Measurements from ENCODE around the gene SPOCK3. TPM values are rescaled to one million over a fixed set of nuclear protein-coding genes. Genes with fewer than 3 reads are reported as not detected.
"Not testable (repeated sequence)": the region's sequence is repeated elsewhere in the genome, so short reads cannot be mapped to it uniquely, and the experiment has no call there.

SPOCK3 gene
- total RNA-seq, 1 donor from 2014 or later: not detected

- Histone ChIP-seq H3K36me3 (no peaks in the 10 kb centered on the region), H3K9me3 (no peaks in the 10 kb centered on the region), H3K27ac (no peak overlapping the region), H3K27me3 (no peaks in the 10 kb centered on the region), H3K4me3 (no peak overlapping the region), H3K4me1 (no peaks in the 10 kb centered on the region)
- DNase-seq (ENCODE audit: low spot score in 2 of 2): no peak
- no peak for TF ChIP-seq CTCF (IDR thresholded peaks at IDR 0.05)
- intact Hi-C loops (cut with DNase I): no loop called here
Observed at GRCh38 chr4:166808380-166808779, 425.9 kb downstream of the SPOCK3 start.

- H3K4me3 ChIP-seq: no peak overlapping the region
- H3K36me3 ChIP-seq: no peaks in the 10 kb centered on the region
- no peaks in the 10 kb centered on the region for H3K9me3 ChIP-seq
- no peak for DNase-seq (ENCODE audit: low spot score in 2 of 2)
- intact Hi-C loops (cut with DNase I): no loop called here
- H3K27ac ChIP-seq: no peak overlapping the region
- no peaks in the 10 kb centered on the region for H3K27me3 ChIP-seq
- TF ChIP-seq CTCF (IDR thresholded peaks at IDR 0.05): no peak
- H3K4me1 ChIP-seq: no peaks in the 10 kb centered on the region
Observed at GRCh38 chr4:166802346-166802745, 431.9 kb downstream of the SPOCK3 start.

- Histone ChIP-seq H3K27ac (no peak overlapping the region), H3K4me3 (no peak overlapping the region), H3K4me1 (no peaks in the 10 kb centered on the region), H3K9me3 (no peaks in the 10 kb centered on the region), H3K27me3 (no peaks in the 10 kb centered on the region), H3K36me3 (no peaks in the 10 kb centered on the region)
- no peak for TF ChIP-seq CTCF (IDR thresholded peaks at IDR 0.05)
- DNase-seq (ENCODE audit: low spot score in 2 of 2): no peak
- intact Hi-C loops (cut with DNase I): no loop called here
Observed at GRCh38 chr4:166798126-166798525, 436.2 kb downstream of the SPOCK3 start.

- H3K27ac ChIP-seq: no peak overlapping the region
- no peak for DNase-seq (ENCODE audit: low spot score in 2 of 2)
- TF ChIP-seq CTCF (IDR thresholded peaks at IDR 0.05): no peak
- no peaks in the 10 kb centered on the region for H3K9me3 ChIP-seq
- no peaks in the 10 kb centered on the region for H3K4me1 ChIP-seq
- intact Hi-C loops (cut with DNase I): no loop called here
- no peaks in the 10 kb centered on the region for H3K27me3 ChIP-seq
- no peak overlapping the region for H3K4me3 ChIP-seq
- H3K36me3 ChIP-seq: no peaks in the 10 kb centered on the region
Observed at GRCh38 chr4:166777760-166778159, 456.5 kb downstream of the SPOCK3 start.

- TF ChIP-seq CTCF (IDR thresholded peaks at IDR 0.05): no peak
- intact Hi-C loops (cut with DNase I): no loop called here
- Histone ChIP-seq H3K27ac (no peak overlapping the region), H3K36me3 (no peaks in the 10 kb centered on the region), H3K27me3 (no peaks in the 10 kb centered on the region), H3K9me3 (no peaks in the 10 kb centered on the region), H3K4me3 (no peak overlapping the region), H3K4me1 (no peaks in the 10 kb centered on the region)
- no peak for DNase-seq (ENCODE audit: low spot score in 2 of 2)
Observed at GRCh38 chr4:166763018-166763417, 471.3 kb downstream of the SPOCK3 start.

GRCh38 chr4:166741742-166742141, 492.6 kb downstream of the SPOCK3 start:
- DNase-seq (ENCODE audit: low spot score in 2 of 2): no peak
- H3K4me1 ChIP-seq: no peaks in the 10 kb centered on the region
- H3K27ac ChIP-seq: no peak overlapping the region
- intact Hi-C loops (cut with DNase I): no loop called here
- no peak overlapping the region for H3K4me3 ChIP-seq
- no peaks in the 10 kb centered on the region for H3K36me3 ChIP-seq
- H3K9me3 ChIP-seq: no peaks in the 10 kb centered on the region
- H3K27me3 ChIP-seq: no peaks in the 10 kb centered on the region
- TF ChIP-seq CTCF (IDR thresholded peaks at IDR 0.05): no peak

GRCh38 chr4:166739215-166739614, 495.1 kb downstream of the SPOCK3 start:
- H3K4me1 ChIP-seq; intact Hi-C loops (cut with DNase I); DNase-seq (ENCODE audit: low spot score in 2 of 2); H3K27me3 ChIP-seq; H3K27ac ChIP-seq; H3K9me3 ChIP-seq; H3K4me3 ChIP-seq; H3K36me3 ChIP-seq: not testable (repeated sequence)

Measured in ascending aorta (tissue), 2 donors.